Adipocyte (in vitro differentiated cells): ENCODE results near the gene ZSWIM5.
"Not testable (repeated sequence)": the region's sequence is repeated elsewhere in the genome, so short reads cannot be mapped to it uniquely, and the experiment has no call there.

Source experiments
- DNase-seq: peaks from one replicate; pipeline ENCODE4 v3.0.0-alpha.2; 2015; ENCODE audit warnings: low read depth
- H3K27me3 ChIP-seq: replicated peaks from 2 replicates; pipeline ENCODE4 v1.7.0; 2013; ENCODE audit warnings: mild to moderate bottlenecking, low read length, moderate library complexity; ENCODE audit not compliant: control insufficient read depth, insufficient read depth
- H3K36me3 ChIP-seq: 2 replicates; pipeline ENCODE4 v1.7.0; 2013; ENCODE audit warnings: low read length, mild to moderate bottlenecking, moderate library complexity; ENCODE audit not compliant: control insufficient read depth, insufficient read depth, severe bottlenecking
- H3K4me1 ChIP-seq: 2 replicates; pipeline ENCODE4 v1.7.0; 2013; ENCODE audit warnings: mild to moderate bottlenecking, low read length, moderate library complexity; ENCODE audit not compliant: control insufficient read depth, insufficient read depth
- H3K4me3 ChIP-seq: 2 replicates; pipeline ENCODE4 v1.7.0; 2013; ENCODE audit warnings: mild to moderate bottlenecking, low read length, moderate library complexity
- H3K9ac ChIP-seq: 2 replicates; pipeline ENCODE4 v1.7.0; 2013; ENCODE audit warnings: mild to moderate bottlenecking, low read length, moderate library complexity
- H3K9me3 ChIP-seq: 2 replicates; pipeline ENCODE4 v1.7.0; 2013; ENCODE audit warnings: mild to moderate bottlenecking, low read length, moderate library complexity; ENCODE audit not compliant: control insufficient read depth

The ZSWIM5 gene

DNA sequence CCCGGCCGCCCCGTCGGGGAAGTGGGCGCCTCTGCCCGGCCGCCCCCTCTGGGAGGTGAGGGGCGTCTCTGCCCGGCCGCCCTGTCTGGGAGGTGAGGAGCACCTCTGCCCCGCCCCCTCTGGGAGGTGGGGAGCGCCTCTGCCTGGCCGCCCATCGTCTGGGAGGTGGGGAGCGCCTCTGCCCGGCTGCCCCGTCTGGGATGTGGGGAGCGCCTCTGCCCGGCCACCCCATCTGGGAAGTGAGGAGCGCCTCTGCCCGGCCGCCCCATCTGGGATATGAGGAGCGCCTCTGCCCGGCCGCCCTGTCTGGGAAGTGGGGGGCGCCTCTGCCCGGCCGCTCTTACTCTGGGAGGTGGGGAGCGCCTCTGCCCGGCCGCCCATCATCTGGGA, 100.3 kb downstream of the ZSWIM5 start:
- not testable (repeated sequence) for H3K4me3 ChIP-seq, H3K36me3 ChIP-seq, DNase-seq, H3K9me3 ChIP-seq, H3K9ac ChIP-seq, H3K27me3 ChIP-seq
- peaks cover 13% of the 10 kb centered on the region for H3K4me1 ChIP-seq

DNA sequence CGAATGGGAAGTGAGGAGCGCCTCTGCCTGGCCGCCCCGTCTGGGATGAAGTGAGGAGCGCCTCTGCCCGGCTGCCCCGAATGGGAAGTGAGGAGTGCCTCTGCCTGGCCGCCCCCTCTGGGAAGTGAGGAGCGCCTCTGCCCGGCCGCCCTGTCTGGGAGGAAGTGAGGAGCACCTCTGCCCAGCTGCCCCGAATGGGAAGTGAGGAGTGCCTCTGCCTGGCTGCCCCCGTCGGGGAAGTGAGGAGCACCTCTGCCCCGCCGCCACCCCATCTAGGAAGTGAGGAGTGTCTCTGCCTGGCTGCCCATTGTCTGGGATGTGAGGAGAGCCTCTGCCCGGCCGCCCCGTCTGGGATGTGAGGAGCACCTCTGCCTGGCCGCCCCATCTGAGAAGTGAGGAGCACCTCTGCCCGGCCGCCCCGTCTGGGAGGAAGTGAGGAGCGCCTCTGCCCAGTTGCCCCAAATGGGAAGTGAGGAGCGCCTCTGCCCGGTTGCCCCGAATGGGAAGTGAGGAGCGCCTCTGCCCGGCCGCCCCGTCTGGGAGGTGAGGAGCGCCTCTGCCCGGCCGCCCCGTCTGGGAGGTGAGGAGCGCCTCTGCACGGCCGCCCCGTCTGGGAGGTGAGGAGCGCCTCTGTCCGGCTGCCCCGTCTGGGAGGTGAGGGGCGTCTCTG, 100.8 kb downstream of the ZSWIM5 start:
- not testable (repeated sequence) for H3K36me3 ChIP-seq, H3K9me3 ChIP-seq, H3K4me3 ChIP-seq, DNase-seq, H3K9ac ChIP-seq, H3K27me3 ChIP-seq
- peaks cover 13% of the 10 kb centered on the region for H3K4me1 ChIP-seq

DNA sequence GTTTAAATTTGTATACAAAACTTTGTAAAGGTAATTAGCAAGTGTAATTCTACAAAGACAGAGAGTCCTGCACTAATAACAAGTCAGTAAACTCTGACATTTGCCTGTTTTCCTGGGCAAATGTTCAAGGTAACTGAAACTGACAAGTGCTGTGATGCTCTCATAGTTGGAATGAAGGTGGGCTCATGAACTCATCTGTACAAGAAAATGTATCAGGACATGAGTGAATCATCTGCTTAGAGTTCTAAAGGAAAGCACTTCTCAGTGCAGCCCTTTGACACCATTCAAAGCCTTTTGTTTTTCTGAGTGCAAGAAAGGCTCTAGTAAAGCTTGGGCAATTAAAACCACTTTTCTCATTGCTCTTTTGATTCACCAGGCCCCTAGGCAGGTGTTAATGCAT, 102.9 kb downstream of the ZSWIM5 start:
- no peaks in the 10 kb centered on the region for H3K27me3 ChIP-seq
- no peak overlapping the region for H3K4me3 ChIP-seq
- H3K4me1 ChIP-seq = peaks cover 13% of the 10 kb centered on the region
- no peaks in the 10 kb centered on the region for H3K9me3 ChIP-seq
- H3K9ac ChIP-seq = no peak overlapping the region
- no peak for DNase-seq
- H3K36me3 ChIP-seq = no peaks in the 10 kb centered on the region

DNA sequence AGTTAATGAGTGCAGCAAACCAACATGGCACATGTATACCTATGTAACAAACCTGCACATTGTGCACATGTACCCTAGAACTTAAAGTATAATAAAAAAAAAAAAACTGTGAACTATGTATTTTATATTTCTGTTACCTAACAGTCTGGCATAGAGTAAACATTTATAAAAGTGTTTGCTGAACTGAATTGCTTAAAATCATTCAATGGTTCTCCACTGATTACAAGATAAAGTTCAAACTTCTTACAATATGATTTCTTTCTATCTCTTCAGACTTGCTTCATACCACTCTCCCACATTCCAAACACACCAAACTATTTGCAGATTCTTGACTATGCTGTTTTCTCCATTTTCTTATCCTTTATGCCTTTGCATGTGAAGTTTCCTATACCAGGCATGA, 104.5 kb downstream of the ZSWIM5 start:
- no peaks in the 10 kb centered on the region for H3K36me3 ChIP-seq
- H3K4me3 ChIP-seq = no peak overlapping the region
- no peak overlapping the region for H3K9ac ChIP-seq
- no peaks in the 10 kb centered on the region for H3K27me3 ChIP-seq
- peaks cover 13% of the 10 kb centered on the region for H3K4me1 ChIP-seq
- no peaks in the 10 kb centered on the region for H3K9me3 ChIP-seq
- DNase-seq = no peak

GRCh38 chr1:45101528-45101927, 104.9 kb downstream of the ZSWIM5 start:
- H3K27me3 ChIP-seq, H3K9ac ChIP-seq, H3K4me3 ChIP-seq, H3K36me3 ChIP-seq, DNase-seq, H3K9me3 ChIP-seq: not testable (repeated sequence)
- H3K4me1 ChIP-seq = peaks cover 13% of the 10 kb centered on the region

- DNase-seq = no peak
- Histone ChIP-seq H3K4me3 (no peak overlapping the region), H3K36me3 (no peaks in the 10 kb centered on the region), H3K9me3 (no peaks in the 10 kb centered on the region), H3K9ac (no peak overlapping the region), H3K27me3 (no peaks in the 10 kb centered on the region), H3K4me1 (peaks cover 4% of the 10 kb centered on the region)
Measured at GRCh38 chr1:45097944-45098343, 108.5 kb downstream of the ZSWIM5 start.

GRCh38 chr1:45097079-45097478, 109.3 kb downstream of the ZSWIM5 start:
- no peak overlapping the region for H3K4me3 ChIP-seq
- DNase-seq = no peak
- H3K36me3 ChIP-seq = no peaks in the 10 kb centered on the region
- no peaks in the 10 kb centered on the region for H3K27me3 ChIP-seq
- no peaks in the 10 kb centered on the region for H3K4me1 ChIP-seq
- no peak overlapping the region for H3K9ac ChIP-seq
- no peaks in the 10 kb centered on the region for H3K9me3 ChIP-seq

GRCh38 chr1:45095450-45095849, 111.0 kb downstream of the ZSWIM5 start:
- Histone ChIP-seq H3K4me1 (no peaks in the 10 kb centered on the region), H3K27me3 (no peaks in the 10 kb centered on the region), H3K36me3 (no peaks in the 10 kb centered on the region), H3K9ac (no peak overlapping the region), H3K9me3 (no peaks in the 10 kb centered on the region), H3K4me3 (no peak overlapping the region)
- DNase-seq = no peak

DNA sequence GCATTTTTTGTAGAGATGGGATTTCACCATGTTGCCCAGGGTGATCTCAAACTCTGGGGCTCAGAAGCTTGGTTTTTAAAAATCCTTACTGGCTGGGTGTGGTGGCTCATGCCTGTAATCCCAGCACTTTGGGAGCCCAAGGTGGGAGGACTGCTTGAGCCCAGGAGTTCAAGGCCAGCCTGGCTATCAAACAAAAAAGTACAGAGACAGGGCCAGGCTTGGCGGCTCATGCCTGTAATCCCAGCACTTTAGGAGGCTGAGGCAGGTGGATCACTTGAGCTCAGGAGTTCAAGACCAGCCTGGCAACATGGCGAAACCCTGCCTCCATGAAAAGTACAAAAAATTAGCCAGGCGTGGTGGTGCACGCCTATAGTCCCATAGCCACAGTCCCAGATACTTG, 112.0 kb downstream of the ZSWIM5 start:
- not testable (repeated sequence) for H3K9ac ChIP-seq, H3K4me1 ChIP-seq, DNase-seq, H3K36me3 ChIP-seq, H3K9me3 ChIP-seq, H3K4me3 ChIP-seq, H3K27me3 ChIP-seq

- Histone ChIP-seq H3K36me3 (no peaks in the 10 kb centered on the region), H3K9ac (no peak overlapping the region), H3K9me3 (no peaks in the 10 kb centered on the region), H3K4me1 (no peaks in the 10 kb centered on the region), H3K27me3 (no peaks in the 10 kb centered on the region), H3K4me3 (no peak overlapping the region)
- DNase-seq = no peak
Measured at GRCh38 chr1:45093334-45093733, 113.1 kb downstream of the ZSWIM5 start.

GRCh38 chr1:45089711-45090110, 116.7 kb downstream of the ZSWIM5 start:
- H3K4me1 ChIP-seq = no peaks in the 10 kb centered on the region
- H3K9me3 ChIP-seq = no peaks in the 10 kb centered on the region
- no peak for DNase-seq
- H3K9ac ChIP-seq = no peak overlapping the region
- no peaks in the 10 kb centered on the region for H3K36me3 ChIP-seq
- H3K4me3 ChIP-seq = no peak overlapping the region
- no peaks in the 10 kb centered on the region for H3K27me3 ChIP-seq

GRCh38 chr1:45084562-45084961, 121.8 kb downstream of the ZSWIM5 start:
- no peaks in the 10 kb centered on the region for H3K36me3 ChIP-seq
- H3K4me1 ChIP-seq = no peaks in the 10 kb centered on the region
- no peaks in the 10 kb centered on the region for H3K27me3 ChIP-seq
- H3K4me3 ChIP-seq = no peak overlapping the region
- no peaks in the 10 kb centered on the region for H3K9me3 ChIP-seq
- no peak overlapping the region for H3K9ac ChIP-seq
- DNase-seq = no peak
